SK-N-SH (cell line): ENCODE measurements around the gene ADCYAP1R1.

ENCODE experiments used
- CTCF ChIP-seq: fragments of 200-600 bp; sonication (generic); IDR thresholded peaks from 2 replicates; pipeline ENCODE4 v1.6.1; 2017; ENCODE audit warnings: antibody characterized with exemption, mild to moderate bottlenecking, moderate library complexity
- EP300 ChIP-seq, 2 experiments: IDR thresholded peaks; 2 replicates each; pipeline versions ENCODE4 v1.4.0 to v1.6.1; 2012; ENCODE audit warnings: borderline replicate concordance in 1 of 2, low read depth in 1 of 2, low read length in 1 of 2
- EZH2phosphoT487 ChIP-seq: fragments of 200-600 bp; sonication (generic); IDR thresholded peaks from 2 replicates; pipeline ENCODE4 v1.6.1; 2017; ENCODE audit warnings: low read depth, mixed run types, mild to moderate bottlenecking, antibody characterized with exemption, moderate library complexity, borderline replicate concordance
- FOXJ3 ChIP-seq: sonication (generic); formaldehyde crosslinking; IDR thresholded peaks from 2 replicates; pipeline ENCODE4 v1.5.1; 2020; ENCODE audit warnings: mild to moderate bottlenecking, missing genetic modification reagents
- GABPA ChIP-seq: IDR thresholded peaks from 2 replicates; pipeline ENCODE4 v1.4.0; 2012; ENCODE audit warnings: low read depth, mild to moderate bottlenecking
- IRF3 ChIP-seq: fragments of 150-350 bp; IDR thresholded peaks from 2 replicates; pipeline ENCODE4 v1.6.1; 2016; ENCODE audit warnings: mild to moderate bottlenecking, low read depth, low read length
- MAX ChIP-seq: IDR thresholded peaks from 2 replicates; pipeline ENCODE4 v1.4.0; 2012; ENCODE audit warnings: low read depth
- MEF2A ChIP-seq: IDR thresholded peaks from 2 replicates; pipeline ENCODE4 v1.4.0; 2012; ENCODE audit warnings: low read depth, borderline replicate concordance
- POLR2AphosphoS5 ChIP-seq: IDR thresholded peaks from 2 replicates; pipeline ENCODE4 v1.6.1; 2012; ENCODE audit warnings: low read depth, low read length
- TAF1 ChIP-seq: IDR thresholded peaks from 2 replicates; pipeline ENCODE4 v1.6.1; 2012; ENCODE audit warnings: low read depth, mild to moderate bottlenecking, low read length, moderate library complexity, borderline replicate concordance
- USF2 ChIP-seq: fragments of 150-350 bp; IDR thresholded peaks from 2 replicates; pipeline ENCODE4 v1.6.1; 2017; ENCODE audit warnings: antibody characterized with exemption, low read length, low read depth, borderline replicate concordance

GRCh38 chr7:31022726-31023125, 29.4 kb upstream of the ADCYAP1R1 start:
- TF ChIP-seq EP300 (IDR thresholded peaks at IDR 0.05; ENCODE audit: borderline replicate concordance in 1 of 2, low read depth in 1 of 2, low read length in 1 of 2), result no peak
- TF ChIP-seq CTCF, result no peak
- no peak for TF ChIP-seq IRF3
- no peak for TF ChIP-seq POLR2AphosphoS5
- TF ChIP-seq USF2, result no peak
- TF ChIP-seq GABPA, result no peak
- no peak for TF ChIP-seq MAX
- TF ChIP-seq TAF1, result no peak
- no peak for TF ChIP-seq EZH2phosphoT487
- no peak for TF ChIP-seq FOXJ3
- TF ChIP-seq MEF2A, result no peak
